NCI-H526 (cell line): ENCODE data around the gene IL1R2.
"Not testable (repeated sequence)": the region's sequence is repeated elsewhere in the genome, so short reads cannot be mapped to it uniquely, and the experiment has no call there.

Experiments used
- DNase-seq, 2 experiments: peaks; one replicate each; lab custom pipeline; 2025; lab: John Stamatoyannopoulos, UW

The IL1R2 gene

GRCh38 chr2:102060792-102061191 lies 69.0 kb downstream of the IL1R2 start:
- no peak for DNase-seq

GRCh38 chr2:102061286-102061699 lies 69.5 kb downstream of the IL1R2 start:
- DNase-seq: no peak

- no peak for DNase-seq
These were observed 70.4 kb downstream of the IL1R2 start for GRCh38 chr2:102061962-102062795.

- no peak for DNase-seq
These were observed 71.0 kb downstream of the IL1R2 start for GRCh38 chr2:102062802-102063201.

GRCh38 chr2:102063487-102063911 lies 71.7 kb downstream of the IL1R2 start:
- no peak for DNase-seq

GRCh38 chr2:102063941-102064678 lies 72.3 kb downstream of the IL1R2 start:
- DNase-seq: peak in 1 of 2 experiments; percentile 3

GRCh38 chr2:102064679-102065674 lies 73.2 kb downstream of the IL1R2 start:
- DNase-seq: no peak

GRCh38 chr2:102065675-102066252 lies 74.0 kb downstream of the IL1R2 start:
- no peak for DNase-seq

- no peak for DNase-seq
These were observed 74.8 kb downstream of the IL1R2 start for GRCh38 chr2:102066554-102066953.

- not testable (repeated sequence) for DNase-seq
These were observed 76.4 kb downstream of the IL1R2 start for GRCh38 chr2:102068126-102068525.

- no peak for DNase-seq
These were observed 77.7 kb downstream of the IL1R2 start for GRCh38 chr2:102069311-102069974.

- no peak for DNase-seq
These were observed 78.4 kb downstream of the IL1R2 start for GRCh38 chr2:102070058-102070642.

- no peak for DNase-seq
These were observed 81.0 kb downstream of the IL1R2 start for GRCh38 chr2:102072741-102073140.

GRCh38 chr2:102073168-102073724 lies 81.5 kb downstream of the IL1R2 start:
- no peak for DNase-seq

GRCh38 chr2:102074152-102074783 lies 82.5 kb downstream of the IL1R2 start:
- DNase-seq: no peak

GRCh38 chr2:102075479-102075878 lies 83.7 kb downstream of the IL1R2 start:
- DNase-seq: no peak

- no peak for DNase-seq
These were observed 84.8 kb downstream of the IL1R2 start for GRCh38 chr2:102076512-102076911.
